CD4-positive, alpha-beta T cell treated with Interleukin-10 for 1 hour (primary cell): ENCODE results near the gene CPA3.

ENCODE experiments used
- DNase-seq: peaks from one replicate; pipeline ENCODE4 v3.0.0-alpha.2; 2020

Gene CPA3, protein sequence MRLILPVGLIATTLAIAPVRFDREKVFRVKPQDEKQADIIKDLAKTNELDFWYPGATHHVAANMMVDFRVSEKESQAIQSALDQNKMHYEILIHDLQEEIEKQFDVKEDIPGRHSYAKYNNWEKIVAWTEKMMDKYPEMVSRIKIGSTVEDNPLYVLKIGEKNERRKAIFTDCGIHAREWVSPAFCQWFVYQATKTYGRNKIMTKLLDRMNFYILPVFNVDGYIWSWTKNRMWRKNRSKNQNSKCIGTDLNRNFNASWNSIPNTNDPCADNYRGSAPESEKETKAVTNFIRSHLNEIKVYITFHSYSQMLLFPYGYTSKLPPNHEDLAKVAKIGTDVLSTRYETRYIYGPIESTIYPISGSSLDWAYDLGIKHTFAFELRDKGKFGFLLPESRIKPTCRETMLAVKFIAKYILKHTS

DNA sequence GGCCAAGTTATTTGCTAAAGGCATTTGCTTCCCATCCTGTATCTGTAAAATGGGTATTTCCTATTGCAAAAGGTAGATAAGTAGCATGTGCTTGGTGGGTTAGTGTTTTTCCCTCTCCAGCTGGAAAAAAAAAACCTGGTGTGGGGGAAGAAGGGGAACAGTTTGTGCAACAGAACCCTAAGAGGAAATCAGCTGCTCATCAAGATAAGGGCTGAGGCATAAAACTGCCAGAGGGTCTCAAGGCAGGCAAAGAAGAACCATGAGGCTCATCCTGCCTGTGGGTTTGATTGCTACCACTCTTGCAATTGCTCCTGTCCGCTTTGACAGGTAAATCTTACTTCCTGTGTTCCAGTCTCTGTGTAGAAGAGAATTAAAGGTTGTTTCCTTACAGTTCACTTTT lies at the start of gene CPA3:
TSS of gene CPA3 (plus strand) at position 248 of the 400 bp plus-strand sequence. CDS start at position 260, 12 bp downstream.
- no peak for DNase-seq

DNA sequence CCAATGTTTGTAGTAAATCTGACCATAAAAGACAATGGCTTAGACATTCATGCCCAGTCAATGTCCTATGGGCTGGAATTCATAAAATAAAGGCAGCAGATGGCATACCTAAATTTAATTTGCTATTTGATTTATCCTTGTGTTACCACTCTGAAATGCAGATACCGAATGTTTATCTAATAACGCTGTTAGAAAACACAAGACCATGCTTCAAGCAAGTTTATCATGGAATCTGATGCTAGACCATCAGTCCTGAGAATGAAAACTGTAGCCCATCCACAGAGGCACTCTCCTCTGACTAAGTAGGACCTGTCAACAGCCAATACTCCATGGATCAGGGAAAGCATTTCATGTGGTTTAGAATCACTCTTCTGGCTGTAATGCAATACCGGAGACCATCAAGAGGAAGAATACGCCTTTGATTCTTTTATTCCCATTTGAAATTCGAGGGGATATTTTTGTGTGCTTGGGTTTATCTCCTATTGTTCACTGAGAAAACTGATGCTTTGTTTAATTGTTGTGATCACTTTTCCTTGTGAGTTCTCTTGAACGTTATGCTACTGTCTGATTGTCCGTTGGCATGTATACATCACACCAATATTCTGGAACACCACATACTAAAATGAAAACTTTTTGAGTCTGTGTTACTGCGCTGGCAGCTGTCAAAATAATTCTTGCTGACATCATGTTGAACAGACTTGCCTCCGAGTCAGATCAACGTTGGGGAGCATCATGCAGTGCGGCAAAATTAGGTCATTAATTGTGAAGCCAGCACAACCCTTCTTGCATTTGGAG lies 49.6 kb upstream of the CPA3 start:
- DNase-seq, result no peak

DNA sequence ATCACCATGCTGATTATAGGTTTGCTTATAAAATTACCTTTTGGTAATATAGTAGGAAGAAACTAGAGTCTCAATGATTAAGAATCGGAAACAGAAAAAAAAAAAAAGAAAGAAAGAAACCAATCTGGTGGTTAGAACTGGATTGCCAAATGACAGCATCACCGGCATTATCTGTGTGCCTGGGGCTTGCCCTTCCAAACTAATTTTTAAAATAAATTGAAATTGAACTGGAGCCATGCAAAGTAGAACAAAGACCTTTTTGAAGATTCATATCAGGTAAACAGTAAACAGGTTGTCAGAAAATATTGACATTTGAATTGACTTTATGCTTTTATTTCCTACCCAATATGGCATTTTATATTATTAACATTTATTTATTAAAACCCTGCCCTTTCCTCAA lies 48.7 kb upstream of the CPA3 start:
- no peak for DNase-seq

DNA sequence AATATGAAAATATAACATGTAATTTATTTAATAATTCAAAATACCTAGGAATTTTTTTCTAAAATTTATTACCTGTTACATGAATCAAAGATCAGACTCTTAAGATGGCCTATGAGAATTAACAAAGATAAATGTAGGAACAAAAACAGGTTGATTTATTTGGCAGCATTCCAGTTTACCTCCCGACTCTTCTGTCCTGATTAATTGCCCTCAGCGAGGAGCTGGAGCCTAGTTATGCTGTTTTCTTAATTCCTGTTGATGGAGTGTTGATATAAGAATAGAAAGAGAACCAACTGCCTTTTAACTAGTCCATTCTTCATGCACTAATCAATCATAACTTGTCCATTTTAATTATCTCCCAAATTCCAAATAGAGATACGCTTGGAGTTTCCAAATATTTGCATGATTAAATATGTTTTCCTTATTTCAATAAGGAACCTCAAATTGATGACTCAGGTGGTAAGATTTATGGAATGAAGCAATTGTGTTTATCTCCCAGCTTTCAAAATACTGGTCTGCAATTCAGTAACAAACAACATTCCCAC lies 48.0 kb upstream of the CPA3 start:
- DNase-seq, result no peak

DNA sequence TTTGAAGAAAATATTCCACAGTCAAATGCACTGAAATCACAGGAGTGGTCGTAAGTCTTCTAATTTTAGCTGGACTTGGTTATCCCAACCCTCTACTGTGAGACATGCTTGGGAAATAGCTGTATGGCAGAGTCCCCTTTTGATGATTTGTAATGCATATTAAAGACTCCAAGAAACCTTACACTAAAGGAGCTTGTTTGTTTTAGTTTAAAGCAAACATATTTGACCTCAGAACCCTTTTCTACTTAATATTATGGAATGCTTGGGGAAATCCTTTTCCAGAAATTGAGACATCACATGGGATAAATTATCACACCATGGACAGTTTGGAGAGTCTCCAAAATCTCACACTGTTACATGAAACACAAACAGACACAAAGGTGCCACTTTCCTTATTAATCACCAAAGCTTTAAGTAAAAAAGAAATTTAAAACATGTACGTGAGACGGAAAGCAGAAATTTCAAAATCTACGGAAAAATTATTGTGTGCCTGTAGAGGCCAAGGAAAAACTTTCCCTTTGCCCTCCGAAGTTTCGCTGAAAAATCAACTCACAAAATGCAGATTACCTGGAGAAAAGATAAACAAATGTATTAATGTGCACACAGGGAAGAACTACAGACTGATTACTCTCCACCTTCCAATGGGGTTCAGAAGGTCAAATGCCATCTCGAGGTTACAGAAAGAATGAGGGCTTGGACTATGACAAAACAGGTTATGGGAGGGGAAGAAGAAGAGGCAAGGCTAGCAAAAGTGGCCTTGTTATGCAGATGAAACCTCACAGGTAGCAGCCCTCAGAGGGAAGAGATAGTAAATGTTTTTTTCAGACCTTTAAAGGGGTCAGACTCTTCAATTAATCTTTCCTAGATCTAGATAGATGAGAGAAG lies 44.5 kb upstream of the CPA3 start:
- DNase-seq, result no peak

DNA sequence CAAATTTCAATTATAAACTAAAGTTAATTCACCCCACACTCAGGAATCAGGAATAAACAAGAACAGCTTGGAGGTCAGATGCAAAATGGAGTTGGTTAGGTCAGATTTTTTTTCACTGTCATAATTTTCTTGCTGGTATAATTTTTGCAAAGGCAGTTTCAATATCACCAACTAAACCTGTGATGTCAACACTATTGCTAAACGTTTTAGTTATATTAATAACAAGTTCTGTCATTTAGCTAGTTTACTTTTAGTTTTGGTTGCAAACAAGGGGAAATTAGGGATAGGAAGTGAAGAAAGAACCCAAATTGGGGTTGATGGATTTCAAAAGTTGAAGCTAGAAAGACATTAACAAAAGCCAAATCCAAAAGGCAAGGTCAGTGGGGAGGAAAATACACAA lies 42.1 kb upstream of the CPA3 start:
- DNase-seq, result no peak

DNA sequence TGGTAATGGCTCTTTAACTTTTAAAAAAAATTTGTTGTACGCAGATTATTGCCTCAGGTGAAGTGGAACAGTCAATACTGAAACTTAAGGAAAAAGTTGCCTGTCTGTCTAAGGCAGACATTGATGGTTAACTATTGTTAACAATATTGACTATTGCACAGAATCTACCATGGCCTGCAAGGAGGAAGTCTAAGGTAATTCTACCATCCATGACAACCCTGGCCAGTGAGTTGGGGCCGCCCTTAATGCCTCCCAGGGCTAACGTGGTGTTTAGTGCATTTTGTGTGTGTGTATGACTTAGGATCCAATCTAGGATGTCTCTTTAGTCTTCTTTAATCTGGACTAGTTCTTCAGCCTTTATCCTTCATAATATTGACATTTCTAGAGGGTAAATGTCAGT lies 39.6 kb upstream of the CPA3 start:
- DNase-seq, result no peak

DNA sequence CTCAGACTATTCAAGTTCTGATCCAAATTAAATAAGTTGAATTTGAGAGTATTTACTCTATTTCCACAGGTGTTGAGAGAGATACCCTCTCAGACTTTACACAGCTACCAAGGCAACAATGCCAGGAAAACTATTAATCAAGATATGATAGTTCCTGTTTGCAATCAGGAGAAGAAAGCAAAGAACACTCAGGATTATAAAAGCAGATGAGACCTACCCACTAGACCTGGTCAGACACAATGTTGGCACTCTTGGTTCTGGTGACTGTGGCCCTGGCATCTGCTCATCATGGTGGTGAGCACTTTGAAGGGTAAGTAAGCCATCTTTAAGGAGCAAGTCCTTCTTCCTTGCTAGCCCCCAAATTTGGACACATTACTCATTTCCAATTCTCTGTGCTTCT lies 37.5 kb upstream of the CPA3 start, which contains the start of gene CPB1:
TSS of gene CPB1 (plus strand) at position 227 of the 400 bp plus-strand sequence. CDS start at position 240, 13 bp downstream.
- DNase-seq, result no peak

DNA sequence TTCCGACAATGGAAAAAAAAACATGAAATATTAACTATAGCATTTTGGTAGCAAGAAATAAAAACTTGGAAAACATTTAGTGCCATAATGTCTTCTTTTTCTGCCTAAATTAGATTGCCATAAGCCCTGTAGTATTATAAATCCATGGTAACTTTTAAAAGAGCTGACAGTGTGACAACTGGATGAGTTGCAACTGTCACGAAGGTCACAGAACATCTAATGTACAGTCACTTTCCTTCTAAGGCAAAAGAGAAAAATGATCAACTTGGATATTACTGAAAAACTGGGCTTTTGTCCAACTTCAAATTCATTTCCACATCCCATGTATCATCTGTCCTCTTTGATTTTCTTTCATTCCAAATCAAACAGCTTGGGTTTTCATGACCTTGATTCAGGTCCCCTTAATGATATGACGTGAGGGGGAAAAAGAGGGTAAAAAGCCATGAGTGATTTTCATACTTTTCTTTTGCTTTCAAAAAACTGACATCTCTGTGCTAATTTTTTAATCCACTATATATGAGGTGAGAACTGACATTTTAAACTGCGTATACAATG lies 36.9 kb upstream of the CPA3 start:
- DNase-seq, result no peak

DNA sequence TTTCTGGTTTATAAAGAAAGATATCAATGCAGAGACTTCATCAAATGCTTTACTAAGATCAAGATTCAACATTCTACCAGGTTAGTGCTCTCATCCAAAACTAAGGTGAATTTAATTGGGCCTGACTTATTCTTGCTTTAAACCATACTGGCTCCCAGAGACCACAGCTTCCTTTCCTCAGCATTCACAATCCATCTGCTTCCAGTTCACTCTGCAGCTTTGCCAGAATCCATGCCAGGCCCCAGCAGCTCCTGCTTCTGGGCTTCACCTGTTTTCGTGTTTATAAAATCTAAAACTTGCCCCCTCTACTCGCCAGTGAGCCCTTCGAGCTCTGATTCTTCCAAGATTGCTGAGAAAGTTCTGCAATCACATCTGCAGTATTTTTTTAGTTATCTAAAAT lies 35.2 kb upstream of the CPA3 start:
- no peak for DNase-seq

DNA sequence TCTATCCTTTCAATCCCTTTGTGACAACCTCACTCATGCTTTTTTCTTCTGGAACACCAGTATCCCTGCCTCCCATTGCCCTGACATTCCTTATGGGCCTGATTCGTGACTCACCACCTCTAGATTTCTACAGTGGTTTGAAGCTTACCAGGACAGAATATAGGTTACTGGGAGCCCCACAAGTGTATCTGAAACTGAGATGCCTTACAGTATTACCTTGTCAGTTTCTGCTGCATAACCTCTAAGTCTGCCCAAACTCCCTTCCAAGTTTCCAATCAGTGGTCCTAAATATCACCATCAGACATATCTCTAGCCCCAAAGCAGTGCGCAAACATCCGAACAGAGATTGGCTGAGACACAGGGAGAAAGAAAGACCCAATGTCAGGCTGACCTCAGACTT lies 31.9 kb upstream of the CPA3 start:
- DNase-seq, result no peak

DNA sequence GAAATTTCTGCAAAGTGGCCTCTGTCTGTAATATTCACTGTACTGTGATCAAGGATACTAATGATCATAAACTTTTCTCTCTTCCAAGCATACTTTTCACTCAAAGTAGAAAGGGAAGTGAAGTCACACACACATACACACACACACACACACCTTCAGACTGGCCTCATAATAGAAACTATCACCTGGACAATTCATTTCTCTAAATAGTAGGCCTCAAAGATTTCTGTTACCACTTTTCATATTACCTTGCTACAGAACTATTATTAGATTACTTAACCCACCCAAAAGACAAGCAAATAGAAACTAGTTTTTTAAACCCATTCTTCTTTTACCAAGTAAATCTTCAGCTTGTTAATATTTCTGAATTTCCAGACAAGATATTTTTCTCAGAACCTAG lies 25.3 kb upstream of the CPA3 start:
- no peak for DNase-seq

DNA sequence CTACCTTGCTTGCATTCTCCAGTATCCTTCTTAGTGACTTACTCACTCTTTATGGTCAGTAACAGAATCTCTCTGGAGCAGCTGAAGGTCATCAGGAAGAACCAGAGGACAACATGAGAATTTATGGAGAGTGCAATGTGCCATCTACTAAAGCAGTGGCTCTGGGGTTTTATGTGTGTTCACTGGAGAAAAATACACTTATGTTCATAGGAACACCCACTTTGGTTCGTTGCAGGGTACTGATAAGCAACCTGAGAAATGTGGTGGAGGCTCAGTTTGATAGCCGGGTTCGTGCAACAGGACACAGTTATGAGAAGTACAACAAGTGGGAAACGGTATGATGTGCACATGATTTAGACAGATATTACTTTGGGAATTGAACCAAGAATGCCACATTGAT lies 24.6 kb upstream of the CPA3 start:
- no peak for DNase-seq

DNA sequence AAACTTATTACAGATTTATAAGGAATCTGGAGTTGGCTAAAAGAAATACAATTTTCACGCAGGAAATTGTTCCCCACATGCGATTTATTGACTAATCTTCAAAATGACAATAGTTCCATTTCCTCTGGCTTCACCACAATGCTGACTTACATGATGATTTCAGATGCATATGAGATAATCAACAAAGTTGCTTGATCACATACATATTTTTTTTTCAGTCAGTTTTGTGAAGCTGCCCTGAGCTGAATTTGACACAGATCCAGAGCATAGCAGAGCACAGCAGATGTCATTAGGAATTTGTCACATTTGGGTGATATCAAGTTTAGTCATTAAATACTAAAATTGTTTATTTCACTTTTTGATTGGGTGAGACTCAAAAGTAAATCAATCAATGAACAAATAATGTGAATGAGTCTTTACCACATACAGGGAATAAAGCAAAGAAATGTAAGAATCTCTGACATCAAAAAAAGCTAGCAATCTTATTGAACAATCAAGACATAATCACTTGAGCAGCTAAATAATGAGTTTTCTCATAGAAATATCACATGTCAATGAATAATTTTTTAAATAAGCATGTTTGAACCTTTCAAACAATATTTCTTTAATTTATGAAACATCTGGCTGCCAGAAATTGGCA lies 19.2 kb upstream of the CPA3 start:
- DNase-seq, result no peak

DNA sequence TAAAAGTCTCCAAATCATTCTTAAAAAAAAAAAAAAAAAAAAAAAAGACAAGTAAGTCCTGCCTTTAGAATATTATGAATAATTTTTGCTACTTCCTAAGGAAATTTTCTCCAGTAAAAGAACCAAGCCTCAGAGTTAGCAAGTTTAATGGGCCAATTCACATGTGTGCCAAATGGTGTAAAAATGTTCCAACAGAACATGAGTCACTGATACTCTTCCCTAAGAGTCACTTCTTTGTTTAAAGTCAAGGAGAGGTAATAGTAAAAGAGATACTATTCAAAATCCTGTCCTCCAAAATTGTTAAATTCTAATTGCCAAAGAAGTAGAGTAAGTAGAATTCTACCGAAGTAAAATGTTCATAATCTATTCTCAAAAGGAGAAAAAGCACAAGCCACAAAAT lies 17.7 kb upstream of the CPA3 start:
- no peak for DNase-seq

DNA sequence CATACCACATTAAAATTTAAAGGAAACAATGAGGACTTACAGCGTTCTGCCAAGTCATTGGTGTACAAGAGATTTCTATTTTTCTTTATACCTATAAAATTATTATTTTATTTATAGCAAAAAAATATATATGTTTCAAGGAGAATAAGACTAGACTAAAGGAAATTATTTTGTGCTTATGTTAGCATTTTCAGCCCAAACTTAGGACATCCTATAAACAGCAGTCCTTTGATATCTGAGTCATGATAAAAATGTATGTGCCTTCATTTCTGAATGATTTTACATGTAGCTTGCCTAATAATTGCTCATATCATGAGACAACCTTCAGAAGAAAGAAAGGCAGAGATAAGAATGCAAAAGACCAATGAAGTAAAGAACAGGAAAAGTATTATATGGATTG lies 16.7 kb upstream of the CPA3 start:
- DNase-seq, result no peak

DNA sequence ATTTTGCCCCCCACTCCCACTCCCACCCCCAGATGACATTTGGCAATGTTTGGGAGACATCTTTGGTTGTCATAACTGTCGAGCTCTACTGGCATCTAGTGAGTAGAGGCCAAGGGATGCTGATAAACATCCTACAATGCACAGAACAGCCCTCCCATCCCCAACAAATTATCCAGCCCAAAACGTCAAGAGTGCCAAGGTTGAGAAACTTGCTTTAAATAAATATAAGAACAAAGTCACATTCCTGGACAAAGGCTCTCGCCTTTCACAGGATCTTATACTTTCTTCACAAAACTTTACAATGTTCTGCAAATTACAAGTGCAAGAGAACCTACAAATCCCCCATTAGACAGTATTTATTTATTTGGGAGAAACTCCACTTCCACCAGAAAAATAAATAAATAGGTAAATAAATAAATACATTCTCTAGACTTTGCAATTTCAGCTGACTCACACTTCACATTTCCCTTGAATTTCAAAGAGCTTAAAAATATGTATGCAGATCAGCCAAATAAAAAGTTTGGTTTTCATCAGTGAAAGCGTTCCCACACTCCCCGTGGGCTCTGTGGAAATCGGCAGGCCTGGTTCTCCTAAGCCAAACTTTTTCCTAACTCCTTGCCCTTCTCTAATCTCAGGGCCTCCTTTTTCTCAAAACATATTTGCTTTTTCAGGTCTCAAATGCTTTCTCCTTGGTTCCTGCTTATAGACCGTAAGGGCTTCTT lies 12.7 kb upstream of the CPA3 start:
- no peak for DNase-seq

DNA sequence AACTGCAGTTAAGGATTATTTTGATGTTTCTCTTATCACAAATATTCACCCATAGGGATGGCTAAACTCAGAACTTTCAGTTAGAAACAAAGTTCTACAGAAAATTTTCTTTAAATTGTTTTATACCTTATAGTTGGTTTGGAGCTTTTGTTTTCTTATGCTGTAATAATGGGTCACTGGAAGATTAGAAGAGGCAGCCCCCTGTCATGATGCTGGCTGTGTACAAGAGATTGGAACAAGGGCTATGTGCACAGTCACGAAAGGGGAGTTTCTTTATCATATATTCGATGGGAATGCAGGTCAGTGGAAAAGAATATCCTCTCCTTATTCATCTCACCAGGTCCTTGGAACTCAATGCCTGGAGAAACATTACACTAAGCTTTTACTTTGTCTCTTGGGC lies 12.0 kb upstream of the CPA3 start:
- DNase-seq, result no peak

DNA sequence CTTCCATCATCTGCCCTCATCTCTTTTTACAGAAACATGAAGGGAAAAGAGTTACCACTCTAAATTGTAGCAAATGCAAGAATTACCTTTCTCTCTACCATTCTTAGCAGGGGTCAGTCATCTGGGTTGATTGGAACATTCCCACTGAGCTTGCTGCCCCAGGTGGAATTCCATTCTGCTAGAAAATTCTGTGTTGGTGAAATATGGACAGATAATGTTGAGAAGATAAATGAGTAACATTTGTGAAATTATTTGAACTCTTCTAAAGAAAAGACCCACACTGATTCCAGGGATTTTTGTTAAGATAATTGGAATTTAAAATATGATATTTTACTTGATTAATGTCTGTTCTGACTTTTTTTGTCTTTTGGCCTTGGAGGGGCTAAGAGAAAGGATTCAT lies 11.0 kb upstream of the CPA3 start:
- DNase-seq, result no peak

DNA sequence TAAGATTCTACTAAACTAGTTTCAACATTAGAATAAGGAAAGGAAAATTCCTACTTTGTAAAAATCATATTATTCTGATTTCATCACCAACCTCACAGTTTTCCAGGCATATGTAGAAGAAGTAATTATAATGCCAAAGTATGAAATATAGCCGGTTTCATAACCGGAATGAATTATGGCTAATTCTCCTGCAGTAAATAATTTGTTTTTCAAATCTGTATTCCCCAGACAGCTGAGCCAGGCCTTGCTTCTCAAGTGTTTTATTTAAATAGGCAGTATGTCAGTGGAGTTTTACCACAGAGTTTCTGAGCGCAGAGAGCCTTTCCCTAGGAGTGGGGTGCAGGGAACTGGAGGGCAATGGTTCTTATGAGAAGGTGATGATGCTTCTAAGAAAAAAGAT lies 8.7 kb upstream of the CPA3 start:
- no peak for DNase-seq

DNA sequence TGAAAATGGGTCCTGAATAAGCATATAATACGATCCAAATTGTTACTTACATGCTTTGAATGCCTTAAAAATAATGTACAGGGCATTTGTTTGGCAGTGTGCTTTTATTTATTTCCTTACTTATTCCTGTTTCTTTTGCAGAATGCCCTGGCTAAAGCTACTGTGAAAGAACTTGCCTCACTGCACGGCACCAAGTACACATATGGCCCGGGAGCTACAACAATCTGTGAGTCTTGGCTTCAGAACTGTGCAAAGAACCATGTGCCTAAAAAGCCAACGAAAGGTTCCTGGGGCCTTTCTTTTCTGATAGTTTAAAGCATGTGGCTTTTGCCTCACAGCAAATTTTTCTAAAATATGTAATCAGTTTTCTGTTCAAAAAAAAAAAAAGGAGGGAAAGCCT lies 7.8 kb upstream of the CPA3 start:
- no peak for DNase-seq
